Fibroblast of villous mesenchyme (primary cell): ENCODE results near the gene ADCK1. TPM values are rescaled to one million over a fixed set of nuclear protein-coding genes. Genes with fewer than 3 reads are reported as not detected.

Experiments used
- DNase-seq: peaks from one replicate; pipeline ENCODE4 v3.0.0-alpha.2; 2010; ENCODE audit warnings: low read depth
- H3K4me3 ChIP-seq: 2 replicates; pipeline ENCODE4 v1.5.1; 2011; ENCODE audit warnings: low read depth, mild to moderate bottlenecking, low read length
- total RNA-seq: library from RNA; depleted of rRNA; stranded (reverse); fragments of >200 nt; gene quantifications from 2 replicates; pipeline ENCODE4 v1.2.3, GENCODE V29; 2012
- TF ChIP-seq, protein P1 (sequence below): IDR thresholded peaks from 2 replicates; pipeline ENCODE4 v1.5.1; 2012; ENCODE audit warnings: low read depth, mild to moderate bottlenecking, low read length; ENCODE audit not compliant: insufficient read depth

ADCK1 gene
- total RNA-seq, 1 donor, result 6.5 TPM

DNA sequence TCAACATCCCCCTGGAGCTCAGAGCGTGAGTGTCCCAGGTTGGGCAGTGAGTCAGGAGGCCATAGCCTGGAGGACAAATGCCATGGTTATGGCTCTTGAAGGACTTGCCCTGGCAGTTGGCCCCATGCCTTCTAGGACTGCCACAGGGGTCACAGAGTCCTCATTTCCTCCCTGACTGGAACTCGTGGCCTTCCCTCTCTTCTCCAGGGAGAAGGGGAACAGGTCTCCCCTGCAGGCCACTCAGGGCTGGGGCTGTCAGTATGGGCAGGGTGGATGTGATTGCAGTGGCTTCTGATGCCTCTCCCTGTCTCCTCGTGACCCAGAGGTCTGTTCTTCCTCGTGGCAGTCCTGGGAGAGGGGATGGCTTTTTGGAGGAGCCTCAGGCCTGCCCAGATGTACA lies 70.7 kb downstream of the ADCK1 start:
- DNase-seq, result no peak
- no peak overlapping the region for H3K4me3 ChIP-seq
- TF ChIP-seq, protein P1, sequence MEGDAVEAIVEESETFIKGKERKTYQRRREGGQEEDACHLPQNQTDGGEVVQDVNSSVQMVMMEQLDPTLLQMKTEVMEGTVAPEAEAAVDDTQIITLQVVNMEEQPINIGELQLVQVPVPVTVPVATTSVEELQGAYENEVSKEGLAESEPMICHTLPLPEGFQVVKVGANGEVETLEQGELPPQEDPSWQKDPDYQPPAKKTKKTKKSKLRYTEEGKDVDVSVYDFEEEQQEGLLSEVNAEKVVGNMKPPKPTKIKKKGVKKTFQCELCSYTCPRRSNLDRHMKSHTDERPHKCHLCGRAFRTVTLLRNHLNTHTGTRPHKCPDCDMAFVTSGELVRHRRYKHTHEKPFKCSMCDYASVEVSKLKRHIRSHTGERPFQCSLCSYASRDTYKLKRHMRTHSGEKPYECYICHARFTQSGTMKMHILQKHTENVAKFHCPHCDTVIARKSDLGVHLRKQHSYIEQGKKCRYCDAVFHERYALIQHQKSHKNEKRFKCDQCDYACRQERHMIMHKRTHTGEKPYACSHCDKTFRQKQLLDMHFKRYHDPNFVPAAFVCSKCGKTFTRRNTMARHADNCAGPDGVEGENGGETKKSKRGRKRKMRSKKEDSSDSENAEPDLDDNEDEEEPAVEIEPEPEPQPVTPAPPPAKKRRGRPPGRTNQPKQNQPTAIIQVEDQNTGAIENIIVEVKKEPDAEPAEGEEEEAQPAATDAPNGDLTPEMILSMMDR, result no peak

DNA sequence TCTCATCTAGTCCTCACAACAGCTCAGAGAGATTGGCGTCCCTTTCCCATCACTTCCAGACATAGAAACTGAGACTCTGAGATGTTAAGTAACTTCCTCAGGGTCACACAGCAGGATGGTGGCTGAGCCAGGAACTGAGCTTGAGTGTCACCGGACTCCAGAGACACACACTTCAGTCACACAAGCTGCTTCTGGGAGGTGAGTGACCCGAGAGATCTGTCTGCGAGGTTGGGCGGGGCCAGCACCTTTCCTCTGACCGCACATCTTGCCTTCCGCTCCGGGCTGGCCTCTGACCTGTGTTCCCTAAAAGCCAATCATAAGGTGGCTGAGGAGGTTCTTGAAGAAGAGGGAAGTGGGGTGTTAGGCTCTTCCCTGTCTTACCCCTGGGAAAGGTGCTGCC lies 72.2 kb downstream of the ADCK1 start:
- TF ChIP-seq, protein P1, result no peak
- DNase-seq, result no peak
- no peak overlapping the region for H3K4me3 ChIP-seq

DNA sequence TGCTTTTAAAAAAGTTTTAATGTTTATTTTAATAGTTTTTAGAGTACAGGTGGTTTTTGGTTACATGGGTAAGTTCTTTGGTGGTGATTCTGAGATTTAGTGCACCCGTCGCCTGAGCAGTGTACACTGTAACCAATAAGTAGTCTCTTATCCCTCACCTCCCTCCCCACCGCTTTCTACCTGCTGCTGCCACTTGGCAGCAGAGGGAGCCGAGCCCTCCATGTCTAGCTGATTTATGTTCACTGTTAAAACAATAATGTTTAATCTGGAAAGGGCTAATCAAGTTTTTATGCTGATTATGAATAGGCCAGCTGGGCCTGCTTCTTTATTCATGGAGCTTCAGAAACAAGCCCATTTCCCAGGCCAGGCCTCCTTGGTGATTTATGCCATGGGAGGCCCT lies 73.1 kb downstream of the ADCK1 start:
- DNase-seq, result no peak
- TF ChIP-seq, protein P1, result no peak
- no peak overlapping the region for H3K4me3 ChIP-seq

DNA sequence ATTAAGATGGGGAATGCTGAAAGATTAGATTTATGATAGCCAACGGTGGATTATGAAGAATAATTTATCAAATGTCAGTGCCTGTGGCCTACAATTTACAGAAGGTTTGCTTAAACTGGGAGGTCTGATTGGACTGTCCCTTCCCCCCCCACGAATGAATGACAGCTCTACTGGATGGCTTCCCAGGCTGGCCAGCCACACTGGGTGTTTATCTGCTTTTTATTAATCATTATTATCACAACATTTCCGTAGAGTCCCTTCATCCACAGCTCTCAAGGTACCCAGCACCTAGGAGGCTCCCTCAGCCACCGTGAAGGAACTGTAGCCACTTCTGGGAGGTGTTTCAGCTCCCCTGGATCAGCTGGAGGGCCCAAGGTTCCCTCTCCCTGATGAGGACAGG lies 78.9 kb downstream of the ADCK1 start:
- no peak for DNase-seq
- H3K4me3 ChIP-seq, result no peak overlapping the region
- TF ChIP-seq, protein P1, result no peak

DNA sequence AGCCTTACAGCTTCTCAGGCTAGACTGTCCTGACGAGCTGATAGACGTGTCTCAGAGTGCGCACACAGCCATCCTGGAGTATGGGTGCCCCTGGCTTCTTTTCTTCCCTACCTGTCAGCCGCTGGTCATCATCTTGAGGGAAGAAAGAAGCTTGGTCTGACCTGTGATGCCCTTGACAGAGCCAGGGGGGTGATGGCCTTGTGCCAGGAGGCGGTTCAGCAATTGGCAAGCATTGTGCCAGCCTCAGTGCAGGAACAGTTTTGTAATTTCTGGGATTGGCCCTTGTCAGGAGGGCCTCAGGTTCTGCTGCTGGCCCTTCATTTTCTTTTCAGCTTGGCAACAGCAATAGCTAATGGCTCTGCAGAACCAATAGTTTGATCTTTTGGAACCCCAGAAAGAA lies 80.1 kb downstream of the ADCK1 start:
- no peak overlapping the region for H3K4me3 ChIP-seq
- DNase-seq, result no peak
- TF ChIP-seq, protein P1, result no peak

DNA sequence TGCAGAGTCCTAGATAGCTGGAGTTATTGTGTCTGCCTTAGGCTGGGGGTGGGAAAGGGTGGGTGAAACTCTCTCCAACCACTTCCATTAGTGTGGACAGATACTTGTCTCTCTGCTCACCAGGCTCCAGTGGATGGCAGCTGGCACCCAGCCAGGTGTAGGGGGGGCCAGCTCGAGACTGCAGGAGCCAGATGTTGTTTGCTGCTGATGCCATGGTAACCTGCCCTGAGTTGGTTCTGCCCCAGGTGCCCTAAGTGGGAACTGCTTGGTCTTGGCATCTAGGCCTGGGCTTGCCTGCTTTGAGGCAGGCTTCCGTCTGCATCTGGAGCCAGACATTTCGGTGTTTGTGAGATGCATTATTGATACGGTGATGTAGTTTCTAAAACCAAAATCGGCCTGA lies 82.2 kb downstream of the ADCK1 start:
- no peak for DNase-seq
- TF ChIP-seq, protein P1, result no peak
- H3K4me3 ChIP-seq, result no peak overlapping the region

DNA sequence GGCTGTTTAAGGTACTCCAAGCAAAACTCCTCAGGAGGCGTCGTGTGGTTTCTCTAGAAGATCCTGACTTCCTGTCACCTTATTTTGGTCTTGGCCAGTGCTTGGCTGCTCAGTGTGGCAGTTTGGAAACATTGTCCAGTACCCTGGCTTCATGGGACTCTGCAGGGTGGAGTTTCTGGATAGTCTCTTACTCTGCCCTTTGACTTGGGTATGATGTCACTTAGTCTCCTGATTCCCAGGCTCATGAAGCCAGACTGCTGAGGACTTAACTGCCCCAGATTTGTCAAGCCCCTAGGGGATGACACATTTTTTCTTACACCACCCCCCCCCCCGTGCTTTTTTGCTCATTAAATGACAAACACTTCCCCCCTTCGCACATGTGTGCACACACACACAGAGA lies 82.7 kb downstream of the ADCK1 start:
- peak; percentile 89 for DNase-seq
- TF ChIP-seq, protein P1, result no peak
- no peak overlapping the region for H3K4me3 ChIP-seq
